Neural cell (in vitro differentiated cells): Measurements from ENCODE around the gene PRKG1.

ENCODE experiments used
- CTCF ChIP-seq: fragments of 450-650 bp; IDR thresholded peaks from 2 replicates; pipeline ENCODE4 v1.5.1; 2014; ENCODE audit warnings: antibody characterized with exemption, mild to moderate bottlenecking, moderate library complexity; ENCODE audit not compliant: poor library complexity, severe bottlenecking
- EZH2 ChIP-seq: fragments of 200-600, 300-800 bp; shearing (Covaris generic), sonication (generic); IDR thresholded peaks from 2 replicates; pipeline ENCODE4 v1.6.1; 2014; ENCODE audit warnings: antibody characterized with exemption, low read length, borderline replicate concordance, mild to moderate bottlenecking; ENCODE audit not compliant: insufficient read depth, poor library complexity, severe bottlenecking
- POLR2AphosphoS5 ChIP-seq: IDR thresholded peaks from 2 replicates; pipeline ENCODE4 v1.6.1; 2012
- REST ChIP-seq: IDR thresholded peaks from 2 replicates; pipeline ENCODE4 v1.6.1; 2012; ENCODE audit warnings: borderline replicate concordance

GRCh38 chr10:51608211-51608610 lies 533.9 kb downstream of the PRKG1 start:
- TF ChIP-seq EZH2 (no peak), CTCF (no peak), POLR2AphosphoS5 (no peak), REST (no peak)
